DND-41 (cell line): ENCODE results near the gene BATF.

Source experiments
- EZH2 ChIP-seq: IDR thresholded peaks from 3 replicates; pipeline ENCODE4 v1.6.1; 2012; ENCODE audit warnings: borderline replicate concordance, low read depth, mild to moderate bottlenecking, moderate library complexity, low read length, inconsistent platforms; ENCODE audit not compliant: severe bottlenecking
- TF ChIP-seq, protein P1 (sequence below): IDR thresholded peaks from 2 replicates; pipeline ENCODE4 v1.5.1; 2012; ENCODE audit warnings: borderline replicate concordance, low read length, moderate library complexity, mild to moderate bottlenecking; ENCODE audit not compliant: poor library complexity, severe bottlenecking; ENCODE audit errors: extremely low read depth

GRCh38 chr14:75565056-75565455, 42.8 kb downstream of the BATF start:
- TF ChIP-seq, protein P1, sequence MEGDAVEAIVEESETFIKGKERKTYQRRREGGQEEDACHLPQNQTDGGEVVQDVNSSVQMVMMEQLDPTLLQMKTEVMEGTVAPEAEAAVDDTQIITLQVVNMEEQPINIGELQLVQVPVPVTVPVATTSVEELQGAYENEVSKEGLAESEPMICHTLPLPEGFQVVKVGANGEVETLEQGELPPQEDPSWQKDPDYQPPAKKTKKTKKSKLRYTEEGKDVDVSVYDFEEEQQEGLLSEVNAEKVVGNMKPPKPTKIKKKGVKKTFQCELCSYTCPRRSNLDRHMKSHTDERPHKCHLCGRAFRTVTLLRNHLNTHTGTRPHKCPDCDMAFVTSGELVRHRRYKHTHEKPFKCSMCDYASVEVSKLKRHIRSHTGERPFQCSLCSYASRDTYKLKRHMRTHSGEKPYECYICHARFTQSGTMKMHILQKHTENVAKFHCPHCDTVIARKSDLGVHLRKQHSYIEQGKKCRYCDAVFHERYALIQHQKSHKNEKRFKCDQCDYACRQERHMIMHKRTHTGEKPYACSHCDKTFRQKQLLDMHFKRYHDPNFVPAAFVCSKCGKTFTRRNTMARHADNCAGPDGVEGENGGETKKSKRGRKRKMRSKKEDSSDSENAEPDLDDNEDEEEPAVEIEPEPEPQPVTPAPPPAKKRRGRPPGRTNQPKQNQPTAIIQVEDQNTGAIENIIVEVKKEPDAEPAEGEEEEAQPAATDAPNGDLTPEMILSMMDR: no peak
- TF ChIP-seq EZH2: no peak
